Astrocyte (in vitro differentiated cells and primary cell): ENCODE data around the gene C1QC. TPM values are rescaled to one million over a fixed set of nuclear protein-coding genes. Genes with fewer than 3 reads are reported as not detected.

ENCODE experiments used
- DNase-seq: peaks from one replicate; pipeline ENCODE4 v3.0.0-alpha.2; 2010; ENCODE audit warnings: low read depth
- FAIRE-seq: peaks from 2 replicates; lab custom pipeline; 2011; peaks lifted over from hg19 to GRCh38; lab: Jason Lieb, UNC
- H2AFZ ChIP-seq: 2 replicates; pipeline ENCODE4 v1.6.0; 2012; ENCODE audit warnings: low read depth, low read length, inconsistent platforms
- H3K27ac ChIP-seq: 2 replicates; pipeline ENCODE4 v1.5.1; 2011; ENCODE audit warnings: low read depth, low read length, inconsistent platforms
- H3K27me3 ChIP-seq: 2 replicates; pipeline ENCODE4 v1.6.0; 2011; ENCODE audit warnings: low read length, inconsistent platforms; ENCODE audit not compliant: insufficient read depth
- H3K36me3 ChIP-seq: 2 replicates; pipeline ENCODE4 v1.5.1; 2011; ENCODE audit warnings: low read length, inconsistent platforms; ENCODE audit not compliant: insufficient read depth
- H3K4me1 ChIP-seq: 2 replicates; pipeline ENCODE4 v1.5.1; 2011; ENCODE audit warnings: low read length, inconsistent platforms; ENCODE audit not compliant: insufficient read depth
- H3K4me2 ChIP-seq: 2 replicates; pipeline ENCODE4 v1.6.0; 2012; ENCODE audit warnings: low read length, inconsistent platforms
- H3K4me3 ChIP-seq: 2 replicates; pipeline ENCODE4 v1.5.1; 2011; ENCODE audit warnings: low read depth, mild to moderate bottlenecking, low read length, inconsistent platforms; ENCODE audit not compliant: insufficient read depth
- H3K79me2 ChIP-seq: 2 replicates; pipeline ENCODE4 v1.6.0; 2012; ENCODE audit warnings: mild to moderate bottlenecking, low read length, inconsistent platforms; ENCODE audit not compliant: insufficient read depth
- H3K9ac ChIP-seq: 2 replicates; pipeline ENCODE4 v1.6.0; 2012; ENCODE audit warnings: mild to moderate bottlenecking, low read length, inconsistent platforms
- H3K9me3 ChIP-seq: 2 replicates; pipeline ENCODE4 v1.5.1; 2012; ENCODE audit warnings: low read depth, mild to moderate bottlenecking, low read length, inconsistent platforms; ENCODE audit not compliant: insufficient read depth
- H4K20me1 ChIP-seq: 2 replicates; pipeline ENCODE4 v1.6.0; 2012; ENCODE audit warnings: low read length, inconsistent platforms; ENCODE audit not compliant: insufficient read depth
- H3K27ac Mint-ChIP-seq: one replicate; pipeline ENCODE4 v1.8.0; 2021; ENCODE audit warnings: mild to moderate bottlenecking, mixed read lengths; ENCODE audit not compliant: unreplicated experiment
- H3K27me3 Mint-ChIP-seq: one replicate; pipeline ENCODE4 v1.8.0; 2021; ENCODE audit warnings: low read depth, mixed read lengths; ENCODE audit not compliant: unreplicated experiment
- H3K36me3 Mint-ChIP-seq: one replicate; pipeline ENCODE4 v1.8.0; 2021; ENCODE audit warnings: low read depth, mixed read lengths; ENCODE audit not compliant: unreplicated experiment
- H3K4me1 Mint-ChIP-seq: one replicate; pipeline ENCODE4 v1.8.0; 2021; ENCODE audit warnings: low read depth, mixed read lengths; ENCODE audit not compliant: unreplicated experiment
- H3K4me3 Mint-ChIP-seq: one replicate; pipeline ENCODE4 v1.8.0; 2021; ENCODE audit warnings: mild to moderate bottlenecking, moderate library complexity, mixed read lengths; ENCODE audit not compliant: unreplicated experiment
- H3K9me3 Mint-ChIP-seq: one replicate; pipeline ENCODE4 v1.8.0; 2021; ENCODE audit warnings: mild to moderate bottlenecking, mixed read lengths; ENCODE audit not compliant: unreplicated experiment
- EZH2 ChIP-seq: IDR thresholded peaks from 2 replicates; pipeline ENCODE4 v1.6.1; 2012; ENCODE audit warnings: mild to moderate bottlenecking, low read length, inconsistent platforms; ENCODE audit not compliant: insufficient read depth
- total RNA-seq: library from RNA; stranded (reverse); gene quantifications from 2 replicates; pipeline ENCODE4 v1.2.1, GENCODE V29; 2021
- TF ChIP-seq, protein P1 (sequence below): IDR thresholded peaks from 2 replicates; pipeline ENCODE4 v1.5.1; 2011; ENCODE audit warnings: low read depth, mild to moderate bottlenecking, inconsistent platforms, low read length, moderate library complexity; ENCODE audit not compliant: insufficient read depth

The C1QC gene
- total RNA-seq, 1 donor from 2014 or later, result not detected

DNA sequence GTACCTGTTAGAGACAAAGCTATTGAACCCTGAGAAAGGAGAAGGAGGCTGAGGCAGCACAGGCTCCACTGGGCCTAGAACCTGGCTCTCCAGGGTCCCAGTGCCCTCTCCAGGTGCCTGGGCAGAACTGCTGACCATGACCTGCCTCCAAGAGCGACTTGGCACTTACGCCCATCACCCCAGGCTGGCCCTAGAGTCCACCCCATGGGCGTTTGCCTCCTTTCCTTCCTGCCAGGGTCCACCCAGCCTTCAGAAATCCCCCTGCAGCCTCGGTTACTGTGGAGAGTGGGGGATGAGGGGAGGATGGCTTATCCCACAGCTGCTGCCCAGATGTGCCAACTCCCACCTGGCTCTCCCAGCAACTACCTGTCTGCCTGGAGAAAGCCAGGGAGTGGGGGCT, 21.7 kb upstream of the C1QC start:
- Histone ChIP-seq H3K4me1 (no peaks in the 10 kb centered on the region), H3K36me3 (no peaks in the 10 kb centered on the region), H4K20me1 (no peaks in the 10 kb centered on the region), H2AFZ (no peak overlapping the region), H3K79me2 (no peaks in the 10 kb centered on the region), H3K27me3 (peaks cover 56% of the 10 kb centered on the region), H3K4me2 (no peak overlapping the region), H3K9ac (no peak overlapping the region), H3K9me3 (no peaks in the 10 kb centered on the region), H3K4me3 (no peak overlapping the region), H3K27ac (no peak overlapping the region)
- Mint-ChIP-seq H3K4me3 (no peak overlapping the region), H3K36me3 (no peaks in the 10 kb centered on the region), H3K9me3 (no peaks in the 10 kb centered on the region), H3K27me3 (peaks cover 69% of the 10 kb centered on the region), H3K27ac (no peak overlapping the region), H3K4me1 (no peaks in the 10 kb centered on the region)
- FAIRE-seq, result no peak
- TF ChIP-seq EZH2, result no peak
- TF ChIP-seq, protein P1, sequence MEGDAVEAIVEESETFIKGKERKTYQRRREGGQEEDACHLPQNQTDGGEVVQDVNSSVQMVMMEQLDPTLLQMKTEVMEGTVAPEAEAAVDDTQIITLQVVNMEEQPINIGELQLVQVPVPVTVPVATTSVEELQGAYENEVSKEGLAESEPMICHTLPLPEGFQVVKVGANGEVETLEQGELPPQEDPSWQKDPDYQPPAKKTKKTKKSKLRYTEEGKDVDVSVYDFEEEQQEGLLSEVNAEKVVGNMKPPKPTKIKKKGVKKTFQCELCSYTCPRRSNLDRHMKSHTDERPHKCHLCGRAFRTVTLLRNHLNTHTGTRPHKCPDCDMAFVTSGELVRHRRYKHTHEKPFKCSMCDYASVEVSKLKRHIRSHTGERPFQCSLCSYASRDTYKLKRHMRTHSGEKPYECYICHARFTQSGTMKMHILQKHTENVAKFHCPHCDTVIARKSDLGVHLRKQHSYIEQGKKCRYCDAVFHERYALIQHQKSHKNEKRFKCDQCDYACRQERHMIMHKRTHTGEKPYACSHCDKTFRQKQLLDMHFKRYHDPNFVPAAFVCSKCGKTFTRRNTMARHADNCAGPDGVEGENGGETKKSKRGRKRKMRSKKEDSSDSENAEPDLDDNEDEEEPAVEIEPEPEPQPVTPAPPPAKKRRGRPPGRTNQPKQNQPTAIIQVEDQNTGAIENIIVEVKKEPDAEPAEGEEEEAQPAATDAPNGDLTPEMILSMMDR, result no peak
- no peak for DNase-seq

DNA sequence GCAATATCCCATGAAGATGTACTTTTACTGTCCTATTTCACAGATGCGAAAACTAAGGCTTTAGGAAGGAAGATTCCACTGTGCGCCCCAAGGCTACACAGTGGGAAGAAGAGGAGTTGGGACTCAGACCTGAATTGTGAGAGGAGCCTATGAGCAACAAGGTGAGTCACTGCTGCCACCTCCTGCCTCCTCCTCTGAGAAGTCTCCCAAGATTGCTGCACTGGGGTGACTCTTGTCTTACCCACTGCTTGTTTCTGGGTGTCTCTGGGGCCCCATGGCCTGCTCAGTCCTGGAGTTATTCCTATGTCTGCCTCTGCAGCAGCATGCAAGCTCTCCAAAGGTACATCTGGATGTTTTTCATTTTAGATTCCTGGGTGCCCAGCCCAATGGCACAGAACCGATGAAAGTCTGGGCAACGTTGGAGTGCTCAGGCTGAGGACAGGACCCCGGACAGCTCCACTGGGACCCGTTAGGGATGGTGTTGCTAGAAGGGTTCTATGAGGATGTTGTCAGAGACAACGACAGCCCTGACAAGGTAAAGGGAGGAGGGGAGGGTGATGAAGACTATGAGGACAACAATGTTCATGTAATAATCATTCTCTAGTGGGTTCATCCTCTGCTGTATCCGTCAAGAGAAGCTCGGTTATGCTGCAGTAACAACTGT, 18.0 kb upstream of the C1QC start:
- Mint-ChIP-seq H3K36me3 (peaks cover 2% of the 10 kb centered on the region), H3K9me3 (no peaks in the 10 kb centered on the region), H3K27ac (no peak overlapping the region), H3K27me3 (peaks cover 60% of the 10 kb centered on the region), H3K4me1 (no peaks in the 10 kb centered on the region), H3K4me3 (no peak overlapping the region)
- no peak overlapping the region for H3K4me2 ChIP-seq
- H3K4me1 ChIP-seq, result no peaks in the 10 kb centered on the region
- no peak overlapping the region for H3K4me3 ChIP-seq
- no peak overlapping the region for H2AFZ ChIP-seq
- no peak for FAIRE-seq
- peaks cover 45% of the 10 kb centered on the region for H3K27me3 ChIP-seq
- H3K79me2 ChIP-seq, result no peaks in the 10 kb centered on the region
- H3K9ac ChIP-seq, result no peak overlapping the region
- no peaks in the 10 kb centered on the region for H4K20me1 ChIP-seq
- no peak for TF ChIP-seq EZH2
- TF ChIP-seq, protein P1, result no peak
- H3K36me3 ChIP-seq, result no peaks in the 10 kb centered on the region
- H3K27ac ChIP-seq, result no peak overlapping the region
- H3K9me3 ChIP-seq, result no peaks in the 10 kb centered on the region
- no peak for DNase-seq
